Activated CD8-positive, alpha-beta memory T cell treated with anti-CD3 and anti-CD28 coated beads, Interleukin-2, amount 50 U/mL, for 24 hours (primary cell): ENCODE data around the gene MAGEA9.
"Not testable (repeated sequence)": the region's sequence is repeated elsewhere in the genome, so short reads cannot be mapped to it uniquely, and the experiment has no call there.

ENCODE experiments used
- DNase-seq: peaks from one replicate; pipeline ENCODE4 v3.0.0-alpha.2; 2020; ENCODE audit errors: extremely low read depth

MAGEA9 gene

DNA sequence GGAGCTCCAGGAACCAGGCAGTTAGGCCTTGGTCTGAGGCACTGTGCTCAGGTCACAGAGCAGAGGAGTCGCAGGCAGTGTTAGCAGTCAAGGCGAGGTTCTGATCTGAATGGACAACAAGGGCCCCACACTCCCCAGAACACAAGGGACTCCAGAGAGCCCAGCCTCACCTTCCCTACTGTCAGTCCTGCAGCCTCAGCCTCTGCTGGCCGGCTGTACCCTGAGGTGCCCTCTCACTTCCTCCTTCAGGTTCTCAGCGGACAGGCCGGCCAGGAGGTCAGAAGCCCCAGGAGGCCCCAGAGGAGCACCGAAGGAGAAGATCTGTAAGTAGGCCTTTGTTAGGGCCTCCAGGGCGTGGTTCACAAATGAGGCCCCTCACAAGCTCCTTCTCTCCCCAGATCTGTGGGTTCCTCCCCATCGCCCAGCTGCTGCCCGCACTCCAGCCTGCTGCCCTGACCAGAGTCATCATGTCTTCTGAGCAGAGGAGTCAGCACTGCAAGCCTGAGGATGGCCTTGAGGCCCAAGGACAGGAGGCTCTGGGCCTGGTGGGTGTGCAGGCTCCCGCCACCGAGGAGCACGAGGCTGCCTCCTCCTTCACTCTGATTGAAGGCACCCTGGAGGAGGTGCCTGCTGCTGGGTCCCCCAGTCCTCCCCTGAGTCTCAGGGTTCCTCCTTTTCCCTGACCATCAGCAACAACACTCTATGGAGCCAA, 26.2 kb downstream of the MAGEA9 start:
- DNase-seq = no peak

DNA sequence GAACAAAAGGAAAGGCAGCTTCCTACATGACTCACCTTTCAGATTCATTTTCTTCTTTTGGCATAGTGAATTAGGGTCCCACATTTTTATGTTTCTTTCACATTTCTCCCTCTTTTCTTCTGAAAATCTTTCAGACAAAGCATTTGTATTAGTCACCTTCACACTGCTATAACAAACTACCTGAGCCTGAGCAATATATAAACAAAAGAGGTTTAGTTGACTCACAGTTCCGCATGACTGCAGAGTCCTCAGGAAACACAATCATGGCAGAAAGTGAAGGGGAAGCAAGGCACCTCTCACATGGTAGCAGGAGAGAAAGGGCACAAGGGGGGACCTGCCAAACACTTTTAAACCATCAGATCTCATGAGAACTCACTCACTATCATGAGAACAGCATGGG, 36.9 kb downstream of the MAGEA9 start:
- no peak for DNase-seq

DNA sequence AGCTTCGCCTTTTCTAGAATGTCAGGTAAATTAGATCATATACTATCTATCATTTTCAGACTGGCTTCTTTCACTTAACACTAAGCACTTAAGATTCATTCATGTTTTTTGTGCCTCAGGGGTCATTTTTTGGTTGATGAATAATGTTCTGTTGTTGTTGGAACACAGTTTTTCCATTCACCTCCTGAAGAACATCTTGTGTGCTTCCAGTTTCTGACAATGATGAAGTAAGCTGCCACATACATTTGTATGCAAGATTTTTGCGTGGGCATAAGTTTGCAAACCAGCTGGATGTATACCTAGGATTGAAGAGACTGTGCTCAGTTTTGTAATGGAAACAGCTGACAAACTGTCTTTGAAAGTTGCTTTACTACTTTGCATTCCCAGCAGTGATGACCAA, 37.6 kb downstream of the MAGEA9 start:
- DNase-seq = no peak

DNA sequence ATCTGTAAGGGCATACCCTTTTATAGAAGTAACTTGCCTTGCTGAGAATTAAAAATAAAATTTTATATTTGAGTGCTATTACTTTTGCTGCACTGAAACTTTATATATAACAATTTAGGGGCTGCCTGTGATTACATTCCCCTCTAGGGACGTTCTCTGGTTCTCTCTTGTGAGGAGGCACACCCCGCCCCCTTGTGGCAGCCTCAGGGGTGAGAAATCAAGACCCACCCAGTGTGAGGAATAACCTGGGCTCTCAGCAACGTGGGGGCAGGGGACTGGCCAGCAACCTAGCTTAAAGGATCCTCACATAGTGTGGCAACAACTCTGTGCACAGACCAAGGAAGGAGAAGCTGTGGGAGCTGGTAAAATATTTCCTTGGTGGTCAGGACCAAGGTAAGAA, 43.7 kb downstream of the MAGEA9 start:
- DNase-seq = no peak

DNA sequence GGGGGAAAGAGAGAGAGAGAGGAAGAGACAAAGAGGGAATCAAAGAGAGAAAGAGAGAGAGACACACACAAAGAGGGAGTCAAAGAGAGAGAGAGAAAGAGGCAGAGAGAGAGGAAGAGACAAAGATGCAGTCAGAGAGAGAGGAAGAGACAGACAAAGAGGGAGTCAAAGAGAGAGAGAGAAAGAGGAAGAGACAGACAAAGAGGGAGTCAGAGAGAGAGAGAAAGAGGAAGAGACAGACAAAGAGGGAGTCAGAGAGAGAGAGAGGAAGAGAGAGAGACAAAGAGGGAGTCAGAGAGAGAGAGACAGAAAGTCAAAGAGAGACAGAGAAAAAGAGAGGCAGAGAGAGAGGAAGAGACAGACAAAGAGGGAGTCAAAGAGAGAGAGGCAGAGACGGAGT, 45.5 kb downstream of the MAGEA9 start:
- no peak for DNase-seq

DNA sequence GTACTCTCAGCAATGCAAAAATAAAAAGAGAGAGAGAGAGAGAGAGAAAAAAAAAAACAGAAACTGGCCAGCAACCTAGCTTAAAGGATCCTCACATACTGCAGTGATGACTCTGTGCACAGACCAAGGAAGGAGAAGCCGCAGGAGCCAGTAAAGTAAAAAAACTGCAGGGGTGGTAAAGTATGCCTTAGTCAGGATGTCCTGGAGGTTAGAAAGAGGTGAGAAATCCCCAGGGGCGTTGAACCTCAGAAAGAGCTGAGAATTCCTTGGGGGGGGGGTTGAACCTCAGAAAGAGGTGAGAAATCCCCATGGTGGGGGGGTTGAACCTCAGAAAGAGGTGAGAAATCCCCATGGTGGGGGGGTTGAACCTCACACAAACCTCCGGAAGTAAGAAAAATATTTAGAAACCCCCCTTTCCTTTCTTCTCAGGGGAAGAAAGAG, 48.0 kb downstream of the MAGEA9 start:
- no peak for DNase-seq

DNA sequence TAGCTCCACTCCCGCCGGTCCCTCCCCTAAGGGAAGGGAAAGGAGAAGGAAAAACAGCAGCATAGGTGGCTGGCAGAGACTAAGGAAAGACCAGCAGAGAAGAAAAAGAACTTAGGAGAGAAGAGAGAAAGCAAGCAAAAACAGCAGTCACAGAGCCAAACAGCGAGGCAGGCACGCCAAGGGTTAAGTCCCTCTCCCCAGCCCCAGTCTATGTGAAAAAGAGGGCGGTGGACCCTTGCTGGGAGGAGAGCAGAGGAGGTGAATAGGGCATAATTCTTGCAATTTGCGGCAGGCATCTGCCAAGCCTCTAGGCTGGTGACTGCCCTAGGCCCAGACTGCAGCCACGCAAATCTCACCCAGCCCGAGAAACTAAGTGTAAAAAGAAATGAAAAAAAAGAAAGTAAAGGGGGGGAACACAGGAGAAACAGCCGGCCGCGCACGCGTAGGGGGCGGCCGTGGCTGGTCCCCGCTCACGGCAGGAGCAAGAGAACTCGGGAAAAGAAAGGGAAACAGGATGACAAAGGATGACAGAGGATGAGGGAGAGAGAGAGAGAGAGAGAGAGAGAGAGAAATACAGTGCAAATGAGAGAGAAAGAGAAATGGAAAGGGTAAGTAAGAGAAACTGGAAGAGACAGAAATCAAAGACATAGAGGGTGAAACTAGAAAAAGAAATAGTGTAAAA, 48.6 kb downstream of the MAGEA9 start:
- no peak for DNase-seq

DNA sequence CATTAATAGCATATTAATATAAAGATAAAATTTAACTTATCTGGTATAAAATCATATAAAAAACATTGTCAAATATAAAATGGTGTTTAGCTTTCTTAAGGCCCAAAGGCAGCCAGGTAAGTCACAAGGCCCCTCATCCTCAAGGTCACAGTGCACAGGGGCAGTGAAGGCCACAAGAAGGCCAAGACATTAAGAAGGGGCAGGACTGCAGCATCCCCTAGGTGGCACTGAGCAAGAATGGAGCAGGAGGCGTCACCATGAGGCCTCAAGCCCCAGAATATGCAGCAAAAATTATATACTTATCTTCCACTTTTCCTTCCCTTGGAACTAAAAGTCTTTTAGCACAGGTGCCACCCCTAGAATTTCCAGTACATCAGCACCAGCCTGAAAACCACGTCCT, 49.7 kb downstream of the MAGEA9 start:
- DNase-seq = no peak

DNA sequence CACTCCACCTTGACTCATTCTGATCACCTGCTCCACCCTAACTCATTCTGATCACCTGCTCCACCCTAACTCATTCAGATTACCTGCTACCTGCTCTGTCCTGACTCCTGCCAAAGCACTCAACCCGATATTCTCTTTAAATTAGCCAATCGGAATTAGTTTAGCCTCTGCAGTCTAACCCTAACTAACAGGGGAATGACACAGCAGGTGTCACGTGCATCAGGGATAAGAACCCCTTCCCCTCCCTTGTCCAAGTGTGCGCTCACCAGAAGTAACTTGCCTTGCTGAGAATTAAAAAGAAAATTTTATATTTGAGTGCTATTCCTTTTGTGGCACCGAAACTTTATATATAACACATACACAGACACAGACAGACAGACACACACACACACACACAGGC, 55.0 kb downstream of the MAGEA9 start:
- not testable (repeated sequence) for DNase-seq

DNA sequence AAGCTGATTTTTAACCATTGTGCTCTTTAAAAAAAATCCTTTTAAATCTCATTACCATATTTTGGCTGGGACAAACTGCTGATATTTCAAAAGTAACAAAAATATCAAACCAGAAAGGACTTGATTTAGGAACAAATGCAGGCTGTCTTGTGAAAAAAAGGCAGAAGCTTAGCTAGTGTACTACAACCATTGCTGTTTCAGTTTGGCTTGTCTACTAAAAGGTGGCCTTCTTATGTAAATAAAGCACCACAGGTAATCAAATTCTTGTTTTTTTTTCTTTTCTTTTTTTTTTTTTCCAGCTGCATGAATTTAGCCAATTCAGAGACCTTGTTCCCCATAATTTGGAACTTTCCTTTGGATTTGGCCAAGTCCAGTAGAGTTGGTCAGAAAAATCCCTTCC, 55.4 kb downstream of the MAGEA9 start:
- no peak for DNase-seq
